NCI-H146 treated with DMSO at 0.1 percent for 48 hours (cell line): Measurements from ENCODE around the gene CACNA1C.
A peak's percentile ranks its signal among the peaks of the same experiment; 100 is the strongest.

Experiments
- DNase-seq: peaks from one replicate; lab custom pipeline; 2025; ENCODE audit not compliant: unreplicated experiment; lab: John Stamatoyannopoulos, UW

CACNA1C gene

GRCh38 chr12:2052826-2053678 lies at the start of gene CACNA1C:
Gene CACNA1C (plus strand): TSS chr12:2052987. CDS start chr12:2053563, 576 bp downstream.
- DNase-seq = peak; percentile 30

DNA sequence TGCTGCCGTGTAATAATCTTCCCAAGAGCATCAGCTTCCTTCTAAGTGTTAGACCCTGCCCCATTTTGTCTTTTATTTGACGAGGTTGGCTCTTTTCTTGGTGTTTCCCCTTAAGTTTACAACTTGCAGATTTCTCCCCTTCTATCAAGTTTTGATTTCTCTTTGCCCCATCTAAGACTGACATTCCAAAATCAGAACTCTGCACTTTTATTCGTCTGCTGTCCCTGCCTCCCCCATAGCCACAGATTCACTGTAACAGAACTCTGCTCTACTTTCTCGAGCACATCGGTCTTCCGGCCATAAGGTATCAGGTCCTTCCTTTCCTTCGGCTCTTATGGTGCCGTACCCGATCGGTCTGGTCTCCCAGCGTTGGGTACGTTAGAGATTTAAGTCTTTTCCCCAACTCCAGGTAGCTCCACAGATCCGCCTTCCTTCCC lies 49.1 kb upstream of the CACNA1C start:
- DNase-seq = no peak

GRCh38 chr12:2004113-2004929 lies 48.5 kb upstream of the CACNA1C start, which contains the start of gene DCP1B:
Gene DCP1B (minus strand): TSS chr12:2004457. CDS start chr12:2004431, 26 bp downstream.
- DNase-seq = peak; percentile 83

DNA sequence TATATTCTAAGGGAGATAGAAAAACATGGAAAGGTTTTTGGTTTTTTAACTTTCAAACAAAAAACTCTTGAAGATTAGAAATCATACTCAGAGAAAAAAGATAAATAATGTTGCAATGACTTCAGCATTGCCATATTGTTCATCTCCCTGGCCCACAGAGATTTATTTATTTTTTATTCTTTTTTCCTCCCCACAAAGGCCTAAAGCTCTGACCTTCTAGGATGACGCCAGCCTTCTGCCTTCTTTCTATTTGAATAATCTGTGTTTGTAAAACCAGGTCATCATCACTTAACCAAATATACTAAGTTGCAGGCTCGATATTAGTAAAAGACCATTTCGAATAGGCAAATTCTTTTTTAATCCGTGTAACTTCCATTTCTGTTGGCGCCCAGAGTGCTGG lies 44.1 kb upstream of the CACNA1C start:
- no peak for DNase-seq

GRCh38 chr12:2009623-2010022 lies 43.2 kb upstream of the CACNA1C start:
- DNase-seq = no peak

GRCh38 chr12:2011643-2012607 lies 40.9 kb upstream of the CACNA1C start:
- DNase-seq = no peak

GRCh38 chr12:2013086-2013485 lies 39.7 kb upstream of the CACNA1C start:
- no peak for DNase-seq

- no peak for DNase-seq
Measured at GRCh38 chr12:2013527-2014223, 39.1 kb upstream of the CACNA1C start.

GRCh38 chr12:2014231-2014630 lies 38.6 kb upstream of the CACNA1C start:
- DNase-seq = no peak

GRCh38 chr12:2016862-2017545 lies 35.8 kb upstream of the CACNA1C start:
- no peak for DNase-seq

DNA sequence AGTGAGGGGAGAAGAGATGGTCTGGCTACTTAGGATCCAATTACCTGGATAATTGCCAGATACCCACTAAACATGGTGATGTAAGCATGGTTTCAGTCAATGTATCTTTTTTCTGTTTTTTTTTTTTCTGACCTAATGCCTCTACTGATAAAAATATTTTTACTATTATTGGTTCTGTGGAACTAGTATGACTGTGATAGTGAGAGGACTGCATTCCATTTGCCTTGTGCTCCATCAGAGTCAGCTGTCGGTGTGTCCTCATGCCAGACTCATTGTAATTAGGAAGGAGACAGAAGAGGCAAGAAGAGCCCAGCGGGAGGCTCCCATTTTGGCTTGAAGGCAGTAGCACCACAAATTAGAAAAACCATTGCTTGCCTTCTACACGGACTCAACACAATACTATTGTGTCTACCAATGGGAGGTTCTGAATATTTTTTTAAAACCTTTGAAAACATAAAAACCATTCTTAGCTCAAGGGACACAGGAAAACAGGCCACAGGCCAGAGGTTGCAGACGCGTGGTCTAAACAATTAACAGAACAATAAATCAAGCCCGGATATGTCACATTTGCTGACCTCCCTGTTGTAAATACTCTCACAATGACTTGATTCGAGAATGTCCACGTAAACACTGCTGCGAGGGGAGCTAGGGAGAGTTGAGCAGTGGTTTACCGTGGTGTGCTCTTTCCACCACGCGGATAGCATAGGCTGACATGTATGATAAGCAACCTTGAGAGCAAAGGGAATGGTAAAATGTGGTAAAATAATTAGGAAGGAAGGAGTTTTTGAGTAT lies 35.0 kb upstream of the CACNA1C start:
- no peak for DNase-seq

GRCh38 chr12:2018391-2018790 lies 34.4 kb upstream of the CACNA1C start:
- DNase-seq = no peak

DNA sequence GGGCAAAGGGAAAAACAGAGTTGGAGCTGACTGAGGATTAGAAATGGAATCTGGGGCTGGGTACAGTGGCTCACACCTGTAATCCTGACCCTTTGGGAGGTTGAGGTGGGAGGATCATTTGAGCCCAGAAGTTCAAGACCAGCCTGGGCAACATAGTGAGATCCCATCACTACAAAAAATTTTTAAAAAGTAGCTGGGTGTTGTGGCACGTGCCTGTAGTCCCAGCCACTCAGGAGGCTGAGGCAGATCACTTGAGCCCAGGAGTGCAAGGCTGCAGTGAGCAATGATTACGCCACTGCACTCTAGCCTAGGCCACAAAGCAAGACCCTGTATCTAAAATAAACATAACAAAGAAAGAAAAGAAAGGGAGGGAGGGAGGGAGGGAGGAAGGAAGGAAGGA lies 33.7 kb upstream of the CACNA1C start:
- no peak for DNase-seq

DNA sequence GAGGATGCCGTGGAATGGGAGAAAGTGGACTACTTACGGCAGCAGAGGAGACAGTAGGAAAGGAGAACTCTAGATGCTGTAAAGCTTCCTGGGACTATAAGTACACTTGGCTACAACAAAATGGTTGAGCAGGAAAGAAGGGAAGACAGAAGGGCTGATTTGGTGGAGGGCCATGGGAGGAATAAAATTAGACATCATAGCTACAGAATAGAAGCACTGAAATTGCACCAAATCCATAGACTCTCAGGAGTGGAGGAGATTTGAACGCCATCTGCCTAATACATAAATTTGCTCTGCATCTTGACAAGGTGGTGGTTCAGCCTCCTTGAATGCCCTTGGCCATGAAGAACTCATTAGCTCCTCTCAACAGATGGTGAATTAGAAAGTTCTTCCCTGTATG lies 32.3 kb upstream of the CACNA1C start:
- no peak for DNase-seq

DNA sequence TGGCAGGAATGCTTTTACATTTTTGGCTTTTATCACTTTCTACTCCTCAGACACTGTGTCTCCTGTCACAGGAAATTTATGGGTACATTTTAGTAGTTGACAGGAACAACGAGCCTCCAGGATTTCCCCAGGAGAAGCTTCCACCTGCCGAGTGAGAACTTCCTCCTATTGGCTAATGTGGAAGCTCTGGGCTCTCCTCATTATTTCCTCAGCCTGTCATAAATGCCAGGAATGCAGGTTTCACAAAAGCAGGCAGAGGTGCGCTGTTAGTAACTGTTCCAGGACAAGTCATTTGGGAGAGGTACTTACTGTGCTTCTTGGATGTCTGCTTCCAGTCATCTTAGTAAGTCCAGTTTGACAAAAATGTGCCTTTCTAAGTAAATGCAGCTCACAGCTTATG lies 29.4 kb upstream of the CACNA1C start:
- DNase-seq = no peak

DNA sequence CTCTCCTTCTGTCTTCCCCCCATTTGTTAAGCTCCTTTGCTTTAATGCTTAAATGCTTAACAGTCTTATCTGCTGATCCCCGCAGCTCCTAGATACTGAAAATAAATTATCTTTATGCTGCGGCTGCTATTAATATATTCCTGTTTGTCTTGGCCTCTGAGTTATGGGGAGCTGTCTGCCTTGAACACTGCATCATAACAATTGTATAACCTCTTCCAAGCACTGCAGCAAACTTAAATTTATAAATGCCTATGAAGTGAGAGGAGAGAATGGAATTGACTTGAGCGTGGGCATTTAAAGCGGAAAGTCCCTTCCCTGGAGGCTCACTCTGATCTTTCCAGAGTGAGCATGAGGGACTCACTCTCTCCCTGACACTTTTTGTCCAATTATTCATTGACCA lies 25.4 kb upstream of the CACNA1C start:
- no peak for DNase-seq

GRCh38 chr12:2029851-2030250 lies 22.9 kb upstream of the CACNA1C start:
- no peak for DNase-seq

GRCh38 chr12:2032506-2032905 lies 20.3 kb upstream of the CACNA1C start:
- no peak for DNase-seq
